Renal cortical epithelial cell (primary cell): ENCODE measurements around the gene IL9. TPM values are rescaled to one million over a fixed set of nuclear protein-coding genes. Genes with fewer than 3 reads are reported as not detected.

Experiments used
- DNase-seq: peaks from one replicate; pipeline ENCODE4 v3.0.0-alpha.2; 2011; ENCODE audit warnings: low read depth
- total RNA-seq: library from RNA; depleted of rRNA; stranded (reverse); fragments of >200 nt; gene quantifications from 2 replicates; pipeline ENCODE4 v1.2.3, GENCODE V29; 2014

Gene IL9
- not detected in 2 replicates for total RNA-seq

DNA sequence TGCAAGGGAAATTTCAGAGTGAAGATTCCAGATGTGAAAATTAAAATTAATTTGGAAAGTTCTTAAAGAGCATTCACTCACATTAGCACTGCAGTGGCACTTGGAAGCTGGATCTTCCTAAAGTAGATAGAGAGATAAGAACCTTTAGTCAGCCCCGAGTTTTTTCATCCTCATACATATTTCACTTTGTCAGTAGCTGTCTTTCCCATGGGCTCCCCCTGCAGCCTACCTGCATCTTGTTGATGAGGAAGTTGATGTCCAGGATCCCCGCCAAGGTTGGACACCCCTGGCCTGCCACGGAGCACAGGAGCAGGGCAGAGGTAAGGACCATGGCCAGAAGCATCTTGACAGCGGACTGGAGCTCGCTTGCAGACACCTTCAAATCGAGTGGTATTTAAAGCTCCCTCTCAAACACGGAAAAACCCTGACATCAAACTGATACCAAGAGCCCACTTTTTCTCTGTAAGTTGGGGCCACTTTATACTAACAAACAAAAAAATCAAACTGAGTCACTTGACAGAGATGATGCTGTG, at the start of gene IL9:
TSS of gene IL9 (minus strand) at position 368 of the 533 bp plus-strand sequence. CDS start at position 343, 25 bp downstream.
- DNase-seq = no peak

DNA sequence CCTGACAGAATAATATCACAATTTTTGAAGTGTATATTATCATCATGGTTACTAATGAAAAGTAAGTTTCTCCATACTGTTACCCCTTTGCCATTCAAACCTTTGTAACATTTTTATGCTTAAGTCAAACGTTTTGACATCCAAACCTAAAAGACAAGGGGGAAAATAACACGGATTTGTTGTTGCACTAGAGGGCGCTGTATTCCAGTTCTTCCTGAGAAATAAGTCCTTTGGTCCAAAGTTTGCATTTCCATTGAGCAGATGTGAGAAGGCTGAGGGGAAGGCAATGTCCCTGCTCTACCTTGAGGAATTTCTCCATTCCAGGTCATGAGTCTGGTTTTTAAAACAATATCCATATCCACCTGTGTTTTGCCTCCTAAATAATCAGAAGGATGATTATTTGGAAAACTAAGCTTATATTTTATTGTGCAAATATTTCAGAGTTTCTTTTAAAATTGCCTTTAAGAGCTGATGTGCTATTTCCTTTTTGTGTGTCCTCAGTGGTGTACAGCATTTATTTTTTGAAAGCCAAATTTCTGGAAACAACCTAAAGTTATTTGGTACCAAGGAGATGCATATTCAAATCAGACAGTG, 49.4 kb upstream of the IL9 start:
- DNase-seq = peak; percentile 89

DNA sequence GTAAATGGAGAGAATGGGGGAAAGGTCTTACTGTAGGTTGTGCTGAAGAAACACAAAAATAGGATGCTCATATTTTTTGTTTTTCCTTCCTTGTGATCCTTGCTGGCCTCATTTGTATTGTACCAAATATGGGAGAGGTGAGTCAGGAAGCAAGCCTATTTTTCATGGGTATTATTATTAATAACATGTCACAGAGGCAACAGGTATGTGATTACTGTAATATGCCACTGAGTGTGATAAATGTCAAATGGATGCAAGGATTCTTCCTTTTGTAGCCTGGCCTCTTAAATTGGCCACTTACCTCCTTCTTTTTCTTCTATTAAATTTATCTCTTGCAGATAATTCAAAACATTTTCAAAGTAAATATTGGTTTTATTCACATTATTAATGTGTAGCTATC, 48.9 kb upstream of the IL9 start:
- DNase-seq = no peak

DNA sequence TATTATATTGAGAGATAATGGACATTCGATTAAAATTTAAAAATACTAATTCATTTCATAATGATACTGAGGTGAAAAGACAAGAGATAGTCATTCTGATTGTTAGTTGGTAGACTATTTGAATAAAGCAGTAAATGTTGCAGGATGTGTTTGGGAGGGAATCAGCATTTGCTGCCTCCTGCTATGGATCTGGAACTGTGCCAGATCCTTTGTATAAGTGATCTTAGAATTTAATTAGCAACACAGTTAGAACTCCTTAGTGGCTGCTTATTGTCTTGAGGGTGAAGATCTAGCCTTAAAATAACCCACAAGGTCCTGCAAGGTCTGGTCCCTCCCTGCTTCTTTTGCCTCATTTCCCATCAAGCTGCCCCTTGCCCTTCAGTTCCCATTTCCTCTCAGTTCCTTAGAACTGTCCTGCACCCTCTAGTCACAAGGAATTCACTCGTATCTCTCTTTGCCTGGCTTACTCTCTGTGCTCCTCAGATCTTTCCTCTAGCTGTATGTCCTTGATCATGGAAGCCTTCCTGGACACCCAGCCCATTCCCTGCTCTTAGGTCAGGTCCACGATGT, 46.6 kb upstream of the IL9 start:
- DNase-seq = no peak

DNA sequence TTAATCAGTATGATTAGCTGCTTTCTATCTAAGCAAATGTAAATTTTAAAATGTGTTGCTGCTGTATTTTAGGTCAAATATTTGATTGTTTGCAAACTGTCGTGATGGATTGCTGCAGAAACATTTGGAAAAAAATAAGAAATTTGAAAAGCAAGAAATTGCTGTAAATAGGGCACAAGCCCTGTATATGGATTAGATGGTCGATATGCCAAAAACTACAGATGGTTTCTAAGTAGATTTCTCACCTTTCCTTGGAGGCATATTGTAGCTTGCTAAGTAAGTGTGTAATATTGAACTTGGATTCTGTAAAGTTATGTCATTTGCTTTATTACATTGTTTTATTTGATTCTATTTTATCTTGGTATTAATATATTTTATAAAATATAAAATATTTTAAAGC, 46.1 kb upstream of the IL9 start:
- DNase-seq = no peak

DNA sequence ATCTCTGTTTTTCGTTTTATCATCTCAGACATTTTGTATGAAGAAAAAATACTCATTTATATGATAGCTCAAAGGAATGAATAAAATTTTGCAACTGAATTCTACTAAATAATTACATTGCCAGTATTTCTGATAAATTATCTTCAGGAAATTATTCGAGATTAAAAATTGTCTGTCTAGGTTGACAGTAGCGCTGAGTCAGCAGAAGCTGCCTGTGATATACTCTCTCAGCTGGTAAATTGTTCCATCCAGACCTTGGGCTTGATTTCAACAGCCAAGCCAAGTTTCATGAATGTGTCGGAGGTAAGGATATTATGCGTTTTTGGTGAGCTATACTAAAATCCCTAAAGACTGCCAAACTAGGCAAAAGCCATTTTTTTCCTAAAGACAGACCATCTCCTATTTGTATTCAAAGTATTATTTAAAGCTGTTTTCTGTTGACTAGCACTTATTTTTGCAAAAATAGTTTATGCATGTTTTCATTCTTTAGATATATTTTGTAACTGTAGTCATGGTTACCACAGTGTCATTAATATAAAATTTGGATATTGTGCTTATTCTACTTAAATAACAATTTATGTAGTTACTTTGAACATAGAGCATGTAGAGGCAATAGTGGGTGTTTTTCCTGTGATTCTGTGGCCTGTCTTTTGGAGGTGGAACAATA, 41.7 kb upstream of the IL9 start:
- DNase-seq = no peak

DNA sequence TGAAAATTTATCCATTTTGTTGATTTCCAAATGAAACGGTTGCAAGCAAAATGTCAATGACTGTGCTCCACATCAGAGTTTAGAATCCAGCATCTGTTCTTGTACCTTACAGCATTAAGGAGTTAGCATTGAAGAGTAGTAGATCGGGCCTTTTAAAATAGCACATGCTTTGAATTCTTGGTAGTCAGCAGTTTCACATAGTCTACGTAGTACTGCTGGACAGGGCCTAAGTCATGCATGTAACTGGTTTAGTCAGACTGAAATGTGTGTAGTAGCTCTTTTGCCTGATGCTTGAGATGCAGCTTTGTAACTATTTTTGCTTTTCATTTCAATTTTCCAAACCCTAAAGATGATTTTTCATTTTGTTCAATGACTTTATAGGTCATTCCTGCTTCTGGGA, 39.3 kb upstream of the IL9 start:
- peak; percentile 57 for DNase-seq

DNA sequence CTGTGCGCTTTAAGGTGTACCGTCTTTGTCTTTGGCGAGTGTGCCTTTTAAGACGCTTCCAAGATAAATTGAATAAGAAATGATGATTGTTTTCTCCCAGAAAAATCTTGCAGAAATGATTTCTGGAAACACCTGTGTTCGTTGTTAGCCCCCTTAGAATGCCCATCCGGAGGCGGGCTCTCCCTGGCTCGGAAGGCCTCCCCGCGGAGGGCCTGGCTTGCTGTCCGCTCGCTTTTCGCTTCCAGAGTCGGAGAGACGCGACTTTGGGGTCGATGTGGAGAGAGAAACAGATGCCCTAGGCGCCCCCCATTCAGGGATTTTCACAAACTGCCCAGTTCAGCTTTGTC, 35.3 kb upstream of the IL9 start:
- DNase-seq = no peak

DNA sequence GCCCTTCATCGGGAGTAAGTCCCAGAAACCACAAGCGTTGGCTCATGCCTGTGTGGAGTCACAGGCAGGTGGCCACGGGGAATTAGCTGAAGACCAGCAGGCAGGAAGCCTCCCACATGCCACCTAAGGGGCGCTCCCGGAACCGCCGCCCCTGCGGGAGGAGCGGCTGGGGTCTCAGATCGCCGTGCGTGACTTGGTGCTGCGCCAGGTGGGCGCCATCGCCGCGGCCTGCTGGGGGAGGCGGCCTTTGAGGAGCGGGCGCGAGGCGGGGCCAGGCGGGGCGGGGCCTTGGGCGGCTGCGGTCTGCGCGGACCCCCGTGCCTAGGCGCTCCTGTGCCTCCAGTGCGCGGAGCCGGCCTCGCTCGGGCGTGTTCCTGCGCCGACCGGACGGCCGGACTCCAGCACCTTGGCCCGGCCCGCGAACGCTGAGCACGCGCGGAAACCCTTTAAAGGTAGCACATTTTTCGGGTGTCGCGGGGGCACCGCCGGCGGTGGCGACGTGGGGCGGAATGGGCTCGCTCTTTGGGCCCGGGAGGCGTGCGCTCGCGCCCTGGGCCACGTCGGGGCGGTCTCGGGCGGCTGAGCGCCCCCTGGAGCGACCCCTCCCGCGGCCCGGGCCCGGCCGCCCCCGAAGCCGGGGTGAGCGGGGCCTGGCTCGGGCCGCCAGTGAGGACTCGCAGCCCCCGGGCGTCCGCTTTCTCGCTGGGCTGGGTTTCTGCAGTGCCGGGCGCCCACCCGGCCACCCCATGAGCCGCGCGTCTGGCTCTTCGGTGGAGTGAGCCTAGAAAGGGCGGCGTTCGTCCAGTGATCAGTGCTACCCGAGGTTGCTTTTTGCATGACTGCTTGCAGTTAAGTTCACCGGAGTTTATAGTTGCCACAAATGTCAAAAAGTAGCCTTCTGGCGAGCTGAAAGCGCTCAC, 34.6 kb upstream of the IL9 start:
- peak; percentile 18 for DNase-seq

DNA sequence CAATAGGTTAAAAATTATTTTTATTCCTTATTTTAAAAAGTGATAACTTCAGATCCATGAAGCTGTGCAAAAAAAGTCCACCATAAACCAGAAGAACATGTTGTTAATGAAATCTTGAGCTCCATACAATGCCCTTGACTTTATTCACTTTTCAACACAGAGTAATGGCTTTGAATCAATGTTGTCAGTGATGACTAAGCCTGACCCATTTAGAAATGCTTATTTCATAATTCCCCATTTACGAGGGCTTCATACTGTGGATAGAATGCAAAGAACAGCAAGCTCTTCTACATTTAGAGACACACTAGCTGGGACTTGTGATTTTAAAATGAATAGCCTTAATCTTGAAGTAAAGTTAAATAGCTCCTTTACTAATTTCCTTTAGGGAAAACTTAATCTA, 25.7 kb upstream of the IL9 start:
- peak; percentile 8 for DNase-seq

DNA sequence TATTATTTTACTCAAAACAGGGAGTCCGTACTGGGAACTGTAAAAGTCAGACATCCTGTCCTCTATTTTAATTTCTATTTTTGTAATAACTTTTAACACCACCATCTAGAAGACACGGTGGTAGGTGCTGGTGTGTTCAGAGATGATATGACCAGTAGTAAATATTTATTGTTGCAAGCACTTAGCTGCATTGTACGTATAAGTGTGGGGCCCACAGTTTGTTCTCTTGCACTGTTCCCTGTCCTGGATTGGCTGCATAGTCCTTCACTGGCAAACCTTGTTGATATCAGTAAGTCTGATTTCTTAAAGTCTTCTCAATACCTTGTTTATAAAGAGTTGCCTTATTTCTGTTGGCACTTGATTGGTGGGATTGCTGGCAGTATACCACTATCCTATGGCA, 24.6 kb upstream of the IL9 start:
- no peak for DNase-seq

DNA sequence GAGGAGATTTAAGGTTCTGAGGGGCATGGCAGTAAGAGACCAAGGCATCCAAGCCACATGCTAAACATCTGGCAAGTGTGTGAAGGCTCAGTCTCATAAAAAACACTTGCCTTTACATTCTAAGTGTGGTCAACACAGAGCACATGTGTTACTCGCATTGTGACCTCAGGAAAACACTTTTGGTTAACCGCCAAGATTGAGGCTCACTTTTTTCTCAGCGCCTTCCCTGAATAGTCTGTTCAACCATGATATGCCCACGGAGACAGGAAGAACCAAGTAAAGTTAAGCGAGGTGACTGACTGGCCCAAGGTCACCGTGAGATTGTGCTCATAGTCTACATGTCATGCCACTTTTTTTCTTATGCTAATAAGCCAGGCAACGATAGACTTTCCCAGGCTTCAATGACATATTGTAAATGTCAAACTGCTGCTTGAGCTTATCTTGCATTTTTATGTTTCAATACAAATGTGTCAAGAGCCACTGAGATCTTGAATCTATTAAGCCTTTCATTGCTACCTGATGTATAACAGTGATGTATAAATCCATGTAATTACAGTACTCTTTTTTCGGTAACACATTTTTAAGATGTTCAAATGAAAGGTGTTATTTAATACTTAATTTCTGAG, 21.1 kb upstream of the IL9 start:
- DNase-seq = no peak

DNA sequence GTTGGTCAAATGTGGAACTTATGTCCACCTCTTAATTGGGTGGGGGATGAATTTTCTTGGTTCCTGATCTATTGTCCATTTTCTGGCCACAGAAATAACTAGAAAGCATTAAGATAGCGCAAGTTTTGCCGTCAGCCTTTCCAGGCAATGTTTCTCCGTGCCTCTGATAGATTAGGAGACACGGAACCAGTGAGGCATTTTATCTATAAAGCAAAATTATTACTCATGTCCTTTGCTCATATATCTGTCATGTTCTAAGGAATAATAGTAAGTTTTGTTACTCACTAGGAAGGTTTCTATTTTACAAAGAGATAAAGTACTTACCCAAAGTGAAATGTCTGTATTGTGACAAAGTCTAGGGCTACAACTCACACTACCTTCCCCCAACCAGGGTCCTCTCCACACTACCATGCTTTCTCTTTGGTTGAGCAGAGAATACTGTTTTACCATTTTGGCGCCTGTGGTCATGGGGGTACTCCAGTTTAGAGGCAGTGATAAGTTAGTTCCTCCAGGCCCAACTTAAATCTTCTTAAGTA, 19.9 kb upstream of the IL9 start:
- DNase-seq = no peak

DNA sequence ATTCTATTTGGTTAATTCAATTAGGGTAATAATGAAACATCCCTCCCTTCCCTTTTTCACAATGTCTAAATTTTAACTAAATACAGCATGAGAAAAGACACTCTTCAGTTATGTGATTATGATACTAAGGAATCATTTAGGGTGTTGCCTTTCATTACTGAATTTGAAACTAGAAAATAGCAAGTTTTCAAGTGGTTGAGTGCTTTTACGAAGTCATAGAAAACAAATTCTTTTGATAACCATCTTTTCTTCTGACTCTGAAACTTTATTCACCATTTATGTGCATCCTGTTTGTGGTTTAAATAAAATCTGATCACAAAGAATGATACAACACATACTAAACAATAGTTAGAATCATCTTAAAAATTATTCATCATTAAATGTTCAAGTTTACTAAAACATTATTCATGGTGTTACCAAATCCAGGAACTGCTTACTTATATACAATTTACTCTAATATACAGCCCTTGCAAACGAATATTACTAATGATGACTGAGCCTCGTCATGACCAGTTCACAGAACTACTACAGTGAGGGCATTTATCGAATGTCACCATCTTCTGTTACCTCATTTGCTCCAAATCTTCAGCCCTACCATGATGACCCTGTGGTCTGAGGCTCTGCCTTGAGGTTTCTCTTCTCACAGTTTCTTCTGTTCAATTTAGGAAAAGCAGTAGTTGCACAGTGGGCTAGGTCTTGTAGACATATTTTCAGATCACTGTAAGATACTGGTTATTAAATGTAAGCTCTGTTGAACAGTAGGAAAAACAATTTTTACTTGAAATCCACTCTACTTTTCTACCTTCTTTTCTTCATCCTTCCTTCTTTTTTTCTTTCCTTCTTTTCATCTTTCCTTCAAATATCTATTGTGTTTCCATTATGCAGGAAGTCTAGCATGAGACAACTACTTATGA, 18.3 kb upstream of the IL9 start:
- no peak for DNase-seq

DNA sequence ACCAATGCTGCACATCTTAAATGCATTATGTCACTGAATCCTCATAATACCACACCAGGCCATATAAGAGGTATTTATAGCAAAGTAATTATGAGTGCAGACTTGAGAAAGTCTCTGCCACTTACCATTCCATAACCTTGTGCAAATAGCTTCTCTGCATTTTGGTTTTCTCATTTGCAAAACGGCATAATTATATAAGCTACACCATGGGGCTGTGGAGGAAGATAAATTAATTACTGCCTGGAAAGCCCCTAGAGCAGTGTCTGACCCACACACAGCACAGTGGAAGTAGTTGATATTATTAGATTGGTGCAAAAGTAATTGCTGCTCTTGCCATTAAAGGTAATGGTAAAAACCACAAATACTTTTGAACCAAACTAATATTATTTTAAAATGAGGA, 9.5 kb upstream of the IL9 start:
- no peak for DNase-seq

DNA sequence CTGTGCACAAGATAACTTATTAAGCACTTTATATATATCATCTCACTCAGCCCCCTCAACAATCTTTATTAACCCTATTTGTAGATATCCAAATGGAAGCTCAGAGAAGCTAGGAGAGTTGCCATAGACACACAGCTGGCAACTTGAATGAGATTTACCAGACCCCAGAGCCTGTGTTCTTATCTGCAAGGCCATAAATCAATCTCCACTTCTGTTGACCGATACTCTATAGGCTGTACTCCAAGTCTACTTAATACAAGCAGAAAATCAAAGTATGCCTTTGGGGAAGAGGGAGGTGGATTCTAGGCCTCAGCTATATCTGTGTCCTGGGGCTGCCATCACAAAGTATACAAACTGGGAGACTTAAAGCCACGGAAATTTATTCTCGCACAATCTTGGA, 6.0 kb upstream of the IL9 start:
- DNase-seq = no peak

DNA sequence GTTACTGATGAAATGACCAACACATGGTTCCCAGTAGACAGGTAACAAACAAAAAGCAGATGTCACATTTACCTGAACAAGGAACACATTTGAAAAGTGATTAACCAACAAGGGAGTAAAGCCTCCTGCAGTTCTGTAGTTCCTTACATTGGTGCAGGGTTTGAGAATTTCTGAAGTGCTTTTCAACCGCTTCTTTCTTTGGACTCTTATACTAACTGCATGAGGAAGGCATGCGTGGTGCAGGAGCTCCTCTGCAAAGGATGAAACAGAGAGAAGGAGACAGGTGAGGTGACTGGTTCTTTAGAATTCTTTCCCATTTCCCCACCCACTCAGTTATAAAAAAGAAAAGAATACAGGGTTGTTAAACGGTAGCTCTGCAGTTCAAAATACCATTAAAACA, 4.6 kb upstream of the IL9 start:
- DNase-seq = no peak

DNA sequence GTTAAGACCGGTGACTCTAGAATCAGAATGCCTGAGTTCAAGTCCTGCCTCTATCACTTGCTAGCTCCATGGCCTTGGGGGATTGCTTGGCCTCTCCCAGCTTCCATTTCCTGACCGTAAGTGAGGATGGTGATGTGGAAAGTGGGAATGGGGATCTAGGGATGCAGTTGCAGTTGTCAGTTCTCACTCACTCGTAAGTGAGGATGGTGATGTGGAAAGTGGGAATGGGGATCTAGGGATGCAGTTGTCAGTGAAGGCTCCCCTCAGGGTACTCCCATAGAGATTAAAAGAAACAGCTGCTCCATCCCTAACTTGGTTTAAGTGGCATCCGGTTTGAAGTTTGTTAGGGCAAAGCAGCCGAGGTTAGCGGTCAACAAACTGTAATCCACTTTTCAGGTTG, 3.0 kb upstream of the IL9 start:
- no peak for DNase-seq

DNA sequence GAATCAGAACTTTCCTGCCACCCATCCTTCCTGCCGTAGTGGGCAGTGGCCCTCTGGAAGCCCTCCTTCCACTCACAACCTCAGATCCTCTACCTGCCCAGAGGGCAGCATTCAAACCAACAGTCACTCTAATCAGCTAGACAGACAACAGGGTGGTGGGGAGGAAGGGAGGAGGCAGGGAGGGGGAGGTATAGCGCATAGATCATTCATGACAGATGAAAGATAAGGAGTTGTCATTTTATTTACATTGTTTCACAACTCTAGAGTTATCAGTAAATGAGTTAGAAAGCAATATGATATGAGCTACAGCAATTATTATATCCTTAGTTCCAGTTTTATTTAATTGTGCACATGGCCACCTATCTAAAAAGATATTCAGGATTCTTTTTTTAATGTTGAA, 852 bp downstream of the IL9 start:
- DNase-seq = no peak

DNA sequence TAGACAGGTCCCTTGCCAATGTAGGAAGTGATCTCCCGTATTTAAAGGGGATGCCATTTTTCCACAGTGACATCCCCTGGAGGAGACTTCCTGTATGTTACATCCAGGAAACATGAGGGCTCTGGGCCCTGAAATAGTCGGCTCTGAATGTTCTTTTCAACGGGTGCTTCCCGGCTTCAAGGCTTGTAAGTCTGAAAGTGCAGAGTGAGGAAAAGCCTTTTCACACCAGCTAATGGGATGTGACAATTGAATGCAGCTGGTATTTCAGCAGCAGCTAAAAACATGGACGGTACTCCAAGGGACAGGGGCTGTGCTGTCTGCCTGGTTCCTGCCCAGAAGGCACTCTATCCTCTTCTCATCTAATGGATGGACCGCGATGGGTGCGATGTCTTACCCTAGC, 1.4 kb downstream of the IL9 start:
- DNase-seq = no peak

DNA sequence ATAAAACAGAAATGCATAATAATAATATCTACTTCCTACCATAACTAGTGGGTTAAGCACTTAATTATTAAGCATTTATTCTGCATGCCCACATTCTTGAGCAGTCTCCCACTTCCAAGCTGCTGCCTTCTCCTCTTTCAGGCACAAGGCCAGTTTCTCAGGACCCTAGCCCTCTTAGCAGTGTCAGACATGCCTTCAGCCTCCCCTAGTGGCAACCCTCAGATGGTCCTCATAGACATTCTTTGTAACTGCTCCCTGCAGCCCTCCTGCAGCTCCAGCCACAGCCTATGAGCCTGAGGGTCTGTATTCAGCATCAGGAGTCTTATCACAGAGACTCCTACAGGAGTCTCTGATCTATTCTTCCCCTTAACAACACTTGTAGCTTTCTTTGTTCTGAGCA, 3.9 kb downstream of the IL9 start:
- DNase-seq = no peak
